Measurements from ENCODE around the gene FOXF2.
A peak's percentile ranks its signal among the peaks of the same experiment; 100 is the strongest.

FOXF2 gene

DNA sequence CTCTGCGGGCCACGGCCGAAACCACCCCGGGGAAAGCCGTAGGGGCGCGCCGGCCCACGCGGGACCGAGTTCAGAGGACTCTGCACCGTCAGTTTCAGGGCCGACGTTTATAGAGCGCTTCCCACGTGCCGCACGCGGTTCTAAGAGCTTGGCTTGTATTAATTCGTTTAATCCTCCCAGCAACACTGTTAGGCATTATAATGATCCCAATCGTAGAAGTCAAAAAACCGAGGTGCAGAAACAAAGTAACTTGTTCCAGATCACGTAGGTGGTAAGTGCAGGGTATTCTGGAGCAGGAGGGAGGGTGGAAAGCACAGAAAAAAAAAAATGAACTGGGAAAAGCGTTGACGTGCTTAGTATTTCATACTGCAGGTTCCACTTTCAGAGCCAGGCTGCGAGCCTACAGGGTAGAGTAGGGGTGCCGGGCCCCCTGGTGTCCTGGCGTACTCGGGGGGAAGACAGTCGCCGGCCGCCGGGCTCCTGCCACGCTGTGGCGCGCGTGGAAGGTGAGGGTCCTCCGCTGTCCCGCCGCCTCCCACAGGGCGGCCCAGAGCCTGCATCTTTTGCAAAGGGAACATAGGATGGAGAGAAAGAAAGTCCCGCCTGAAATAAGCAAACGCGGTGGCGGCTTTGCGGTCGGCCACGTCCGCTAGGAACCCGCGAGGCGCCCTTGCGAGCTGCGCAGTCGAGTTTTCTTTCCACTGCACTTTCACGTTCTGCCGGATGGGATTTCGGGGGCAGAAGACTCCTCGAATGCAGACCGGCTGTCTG is 10.2 kb upstream of the FOXF2 start:
- DNase-seq: no peak

DNA sequence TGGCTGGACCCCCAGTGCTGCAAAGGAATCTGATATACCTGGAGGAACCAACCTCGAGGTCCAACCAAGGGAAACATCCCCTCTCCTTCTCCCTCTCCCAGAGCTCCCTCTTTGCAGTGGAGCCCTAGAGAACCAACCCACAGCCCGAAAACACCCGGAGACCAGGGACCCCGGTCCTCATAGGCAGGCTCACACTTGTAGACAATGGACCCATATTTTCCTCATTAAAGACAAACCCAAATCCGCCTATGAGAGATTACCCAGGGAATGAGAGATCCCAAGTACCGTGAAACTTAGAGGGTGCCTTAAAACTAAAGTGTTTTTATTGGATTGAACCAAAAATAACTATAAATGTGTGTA is 9.6 kb upstream of the FOXF2 start:
- no peak for DNase-seq

DNA sequence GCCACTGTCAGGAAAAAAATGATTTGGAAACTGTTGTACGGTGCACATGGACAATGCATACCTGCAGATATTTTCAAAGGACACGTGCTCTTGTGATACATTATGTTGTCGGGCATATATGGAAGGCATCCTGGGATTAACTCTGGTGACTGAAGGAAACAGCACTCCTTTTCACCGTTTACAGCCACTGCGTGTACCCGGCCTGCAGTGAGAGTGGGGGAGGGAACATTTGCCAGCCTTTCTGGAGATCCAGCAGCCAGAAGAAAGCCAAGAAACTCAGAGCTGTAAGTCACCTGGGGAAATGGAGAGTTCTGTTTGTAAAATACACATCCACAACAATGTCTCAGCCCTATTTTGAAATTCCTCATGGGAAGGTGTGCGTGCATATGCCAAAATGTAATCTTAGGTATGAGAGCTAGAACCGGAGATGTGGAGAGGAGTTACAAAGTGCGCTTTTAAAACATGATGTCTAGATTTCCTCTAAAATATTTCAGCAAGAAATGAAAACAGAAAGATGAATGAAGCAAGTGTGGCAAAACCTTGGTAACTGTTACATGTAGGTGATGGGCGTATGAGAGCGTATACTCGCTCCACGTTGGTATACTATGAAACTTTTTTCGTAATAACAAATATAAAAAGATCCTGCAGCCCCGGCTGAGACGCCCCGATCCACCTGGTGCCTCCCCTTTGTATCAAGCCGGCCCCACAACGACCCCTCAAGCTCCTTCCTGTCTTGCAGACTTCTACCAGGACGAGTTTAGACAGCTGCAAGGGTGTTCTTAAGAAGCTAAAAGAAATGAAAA is 8.6 kb upstream of the FOXF2 start:
- DNase-seq: no peak

DNA sequence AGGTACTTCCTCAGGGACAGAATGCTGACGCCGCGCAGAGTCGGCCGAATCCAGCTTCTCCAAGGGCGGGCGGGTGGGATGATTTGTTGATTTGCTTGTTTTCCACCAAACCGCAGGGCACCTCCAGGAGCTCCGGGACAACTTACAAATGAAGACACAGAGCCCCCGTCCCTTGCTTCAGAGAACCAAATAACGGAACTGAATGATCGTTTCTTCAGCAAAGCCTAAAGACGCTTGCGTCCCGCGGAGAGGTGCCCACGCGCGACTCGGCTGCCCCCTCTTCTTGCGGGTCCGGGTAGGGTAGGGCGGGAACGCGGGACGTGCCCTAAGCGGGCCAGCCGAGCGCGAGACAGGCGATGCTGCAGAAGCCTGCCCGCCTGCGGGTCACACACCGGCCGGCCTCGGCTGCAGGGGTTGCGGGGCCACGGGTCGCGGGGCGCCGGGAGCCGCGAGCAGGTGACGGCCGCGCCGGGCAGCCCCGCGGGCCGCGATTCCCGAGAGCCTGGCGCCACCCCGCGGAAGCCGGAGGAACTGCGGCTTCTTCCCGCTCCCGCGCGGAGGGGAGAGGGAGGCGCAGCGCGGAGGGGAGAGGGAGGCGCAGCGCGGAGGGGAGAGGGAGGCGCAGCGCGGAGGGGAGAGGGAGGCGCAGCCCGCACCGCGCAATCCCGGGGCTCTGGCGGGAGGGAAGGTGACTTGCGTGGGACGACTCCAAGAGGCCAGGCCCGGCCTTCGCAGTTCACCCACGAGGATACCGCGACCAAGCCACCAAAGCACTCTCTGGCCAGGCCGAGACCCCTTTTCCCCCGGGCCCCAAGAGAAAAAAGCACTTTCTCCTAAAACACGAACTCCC is 7.7 kb upstream of the FOXF2 start:
- peak; percentile 7 for DNase-seq

- no peak for DNase-seq
Observed at GRCh38 chr6:1382331-1382882, 7.0 kb upstream of the FOXF2 start.

- no peak for DNase-seq
Observed at GRCh38 chr6:1382883-1383728, 6.3 kb upstream of the FOXF2 start.

- DNase-seq: no peak
Observed at GRCh38 chr6:1383729-1384548, 5.4 kb upstream of the FOXF2 start.

GRCh38 chr6:1384549-1385128 is 4.7 kb upstream of the FOXF2 start:
- no peak for DNase-seq

GRCh38 chr6:1385129-1386037 is 4.0 kb upstream of the FOXF2 start:
- no peak for DNase-seq

DNA sequence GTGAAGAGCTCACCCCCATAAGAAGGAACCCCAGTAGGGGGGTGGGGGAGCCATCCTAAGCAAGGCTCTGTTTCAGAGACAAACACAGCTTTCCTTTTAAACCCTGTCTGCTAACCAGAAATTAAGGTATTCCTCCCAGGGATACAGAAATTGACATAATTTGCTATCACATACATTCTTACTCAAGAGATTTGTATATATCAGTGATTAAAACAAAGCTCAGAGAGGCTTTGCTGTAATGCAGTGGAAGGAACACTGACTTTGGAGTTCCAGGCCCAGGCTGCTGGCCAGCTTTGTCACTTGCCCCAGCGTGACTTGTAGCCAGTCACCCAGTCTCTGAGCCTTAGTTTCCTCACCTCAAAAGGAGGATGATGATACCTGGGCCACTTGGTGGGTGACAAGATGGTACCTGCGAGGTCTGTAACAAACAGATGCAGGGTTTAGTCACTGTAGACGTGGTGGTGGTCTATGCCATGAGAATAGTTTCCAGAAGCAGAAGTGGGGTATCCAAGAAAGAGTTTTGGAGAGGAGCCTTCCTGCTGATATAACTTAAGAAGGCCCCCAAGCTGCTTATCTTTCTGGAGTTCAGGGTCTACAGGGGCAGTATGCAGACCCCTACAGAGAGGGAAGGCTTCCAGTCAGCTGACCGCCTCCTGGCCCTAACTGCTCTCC is 3.2 kb upstream of the FOXF2 start:
- no peak for DNase-seq

DNA sequence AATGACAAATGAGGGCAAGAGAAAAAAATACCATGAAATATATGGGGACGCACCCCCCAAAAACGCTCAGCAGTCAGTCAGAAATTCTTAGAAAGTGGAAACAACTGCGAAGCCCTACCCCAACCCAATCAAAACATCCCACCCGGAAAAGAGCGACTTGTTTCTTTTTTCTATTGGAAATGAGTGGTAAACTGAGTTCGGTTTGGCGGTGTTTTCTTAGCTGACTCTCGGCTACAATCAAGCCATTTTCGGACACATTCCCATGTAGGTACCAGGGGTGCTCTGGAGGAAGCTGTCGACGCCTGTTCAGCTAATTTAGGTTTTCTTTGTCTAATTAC is 1.9 kb upstream of the FOXF2 start:
- DNase-seq: no peak

DNA sequence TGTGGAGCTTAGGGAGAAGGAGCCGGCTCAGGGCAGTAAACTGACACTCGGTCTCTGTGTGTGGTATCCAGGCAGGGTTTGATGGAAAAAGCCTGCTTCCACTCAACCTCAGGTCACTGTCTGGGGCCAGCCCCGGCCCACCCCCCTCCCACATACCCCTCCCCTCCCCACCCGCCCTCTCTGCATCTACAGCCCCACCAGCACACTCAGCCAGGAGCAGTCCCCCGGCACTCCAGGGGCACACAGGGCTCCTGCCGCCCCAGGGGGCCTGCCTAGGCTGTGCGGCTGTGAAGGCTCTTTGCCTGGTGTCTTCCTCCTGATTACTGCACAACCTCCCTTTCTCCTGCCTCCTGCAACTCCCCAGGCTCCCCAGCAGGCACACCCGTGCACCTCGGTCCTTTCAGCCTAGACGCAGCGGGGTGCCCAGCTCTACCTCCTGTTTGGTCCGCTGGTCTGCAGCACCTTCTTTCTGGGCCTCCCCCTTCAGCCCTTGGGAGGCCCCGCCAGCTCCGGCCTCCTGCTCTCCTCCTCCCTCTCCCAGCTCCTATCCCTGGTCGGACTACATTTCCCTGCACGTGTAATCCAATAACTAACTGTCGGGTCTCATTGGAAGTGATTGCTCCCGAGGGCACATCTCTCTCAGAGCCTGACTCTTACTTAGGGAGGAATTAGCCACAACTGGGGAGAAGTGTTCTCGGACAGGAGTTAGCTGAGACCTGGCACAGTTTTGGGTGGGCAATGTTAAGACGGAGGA is 1.3 kb upstream of the FOXF2 start:
- DNase-seq: no peak

DNA sequence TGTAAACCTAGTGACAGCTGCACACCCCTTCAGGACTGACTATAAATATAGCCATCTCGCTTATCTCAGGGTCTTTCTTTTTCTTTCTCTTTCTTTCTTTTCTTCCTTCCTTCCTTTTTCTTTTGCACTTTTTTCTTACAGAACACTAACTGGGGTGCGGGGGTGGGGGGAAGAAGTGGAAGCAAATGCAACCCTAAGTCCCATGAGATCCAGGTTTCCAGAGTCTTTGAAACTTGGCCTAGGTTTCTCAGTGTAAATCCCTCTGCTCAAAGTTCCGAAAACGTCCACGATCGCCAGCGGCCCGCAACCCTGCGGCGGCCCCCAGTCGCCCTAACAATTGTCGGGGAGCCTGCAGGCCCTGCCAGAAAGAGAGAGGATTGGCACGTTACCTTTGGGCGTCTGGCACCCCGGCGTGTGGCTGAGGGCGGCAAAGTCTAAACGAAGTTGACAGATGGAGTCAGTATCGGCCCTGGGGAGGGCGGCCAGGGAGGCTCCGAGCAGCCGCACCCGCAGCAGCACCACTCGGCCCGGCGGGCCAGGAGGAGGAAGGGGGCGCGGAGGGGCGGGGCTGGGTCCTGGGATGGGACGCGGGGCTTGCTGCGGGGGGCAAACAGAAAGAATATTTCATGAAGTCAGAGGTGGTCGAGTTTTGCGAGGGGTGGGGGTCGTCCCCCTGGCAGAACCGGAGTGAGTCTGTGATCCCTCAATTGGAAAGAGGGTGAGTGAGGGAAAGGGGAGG is 577 bp upstream of the FOXF2 start:
- no peak for DNase-seq

DNA sequence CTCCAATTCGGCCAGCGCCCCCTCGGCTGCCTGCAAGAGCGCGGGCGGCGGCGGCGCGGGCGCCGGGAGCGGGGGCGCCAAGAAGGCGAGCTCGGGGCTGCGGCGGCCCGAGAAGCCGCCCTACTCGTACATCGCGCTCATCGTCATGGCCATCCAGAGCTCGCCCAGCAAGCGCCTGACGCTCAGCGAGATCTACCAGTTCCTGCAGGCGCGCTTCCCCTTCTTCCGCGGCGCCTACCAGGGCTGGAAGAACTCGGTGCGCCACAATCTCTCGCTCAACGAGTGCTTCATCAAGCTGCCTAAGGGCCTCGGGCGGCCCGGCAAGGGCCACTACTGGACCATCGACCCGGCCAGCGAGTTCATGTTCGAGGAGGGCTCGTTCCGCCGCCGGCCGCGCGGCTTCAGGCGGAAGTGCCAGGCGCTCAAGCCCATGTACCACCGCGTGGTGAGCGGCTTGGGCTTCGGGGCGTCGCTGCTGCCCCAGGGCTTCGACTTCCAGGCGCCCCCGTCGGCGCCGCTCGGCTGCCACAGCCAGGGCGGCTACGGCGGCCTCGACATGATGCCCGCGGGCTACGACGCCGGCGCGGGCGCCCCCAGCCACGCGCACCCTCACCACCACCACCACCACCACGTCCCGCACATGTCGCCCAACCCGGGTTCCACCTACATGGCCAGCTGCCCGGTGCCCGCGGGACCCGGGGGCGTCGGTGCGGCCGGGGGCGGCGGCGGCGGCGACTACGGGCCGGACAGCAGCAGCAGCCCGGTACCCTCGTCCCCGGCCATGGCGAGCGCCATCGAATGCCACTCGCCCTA is 963 bp downstream of the FOXF2 start:
- no peak for DNase-seq

DNA sequence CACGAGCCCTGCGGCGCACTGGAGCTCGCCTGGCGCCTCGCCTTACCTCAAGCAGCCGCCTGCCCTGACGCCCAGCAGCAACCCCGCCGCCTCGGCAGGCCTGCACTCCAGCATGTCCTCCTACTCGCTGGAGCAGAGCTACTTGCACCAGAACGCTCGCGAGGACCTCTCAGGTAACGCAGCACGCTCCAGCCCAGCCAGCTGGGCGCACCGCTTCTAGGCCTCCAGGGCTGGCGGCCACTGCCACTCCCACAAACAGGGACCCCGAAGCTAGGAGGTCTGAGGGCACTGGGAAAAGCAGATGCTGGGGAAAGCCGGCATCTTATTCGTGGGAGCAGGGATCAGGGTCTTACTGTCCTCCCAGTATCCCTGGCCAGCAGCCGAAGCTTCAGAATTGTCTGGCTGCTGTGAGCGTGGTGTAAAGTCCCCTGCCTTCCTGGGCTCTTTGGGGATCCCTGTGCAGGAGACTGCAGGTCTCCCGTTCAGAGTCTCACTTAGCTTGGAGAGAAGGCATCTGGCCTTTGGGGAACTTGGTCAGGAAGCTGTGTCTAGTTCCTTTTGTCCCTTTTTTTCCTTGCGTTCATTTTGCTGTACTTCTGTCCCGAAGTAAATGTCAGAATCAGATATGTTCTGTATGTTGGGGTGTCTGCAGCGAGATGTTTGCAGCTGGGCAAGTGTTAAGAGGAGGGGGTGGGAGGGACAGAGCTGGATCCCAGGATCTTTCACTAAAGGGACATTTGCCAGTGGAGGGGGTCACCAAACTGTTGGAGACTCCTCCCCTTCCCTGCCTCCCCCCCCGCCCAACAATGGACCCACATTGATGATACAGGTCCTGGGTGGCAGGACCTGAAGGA is 1.8 kb downstream of the FOXF2 start:
- no peak for DNase-seq

DNA sequence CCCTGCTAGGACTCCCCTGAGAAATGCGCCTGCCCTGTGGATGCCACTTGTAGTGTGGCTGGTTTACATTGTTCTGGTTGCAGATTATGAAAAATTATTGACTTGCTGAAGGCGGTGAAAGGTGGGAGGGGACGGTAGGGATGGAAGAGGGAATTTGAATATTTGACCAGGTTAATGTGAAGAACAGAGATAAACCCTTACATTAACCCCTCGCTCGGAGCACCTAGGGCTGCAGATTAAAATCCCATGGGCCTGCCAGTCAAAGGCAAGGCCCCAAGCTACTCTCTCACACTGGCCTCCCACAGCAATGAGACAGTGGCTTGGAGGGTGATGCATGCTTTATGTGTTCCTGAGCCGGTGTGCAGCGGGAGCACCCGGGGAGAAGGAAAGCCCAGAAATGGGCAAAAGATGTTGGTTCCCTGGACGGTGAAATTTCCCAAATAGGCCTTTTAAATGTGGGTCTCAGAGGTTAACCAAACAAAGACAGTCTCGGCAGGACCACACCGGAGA is 2.5 kb downstream of the FOXF2 start:
- DNase-seq: no peak

Data from hematopoietic multipotent progenitor cell treated with erythropoietin and hydrocortisone succinate and interleukin-3 and kit ligand, for 8 days (in vitro differentiated cells).